Measurements from ENCODE around the gene LASP1NB.

LASP1NB gene

GRCh38 chr17:38912221-38912813 lies 13.1 kb upstream of the LASP1NB start:
- POLR2A ChIA-PET = no interaction called here
- no peak for TF ChIP-seq CTCF (IDR thresholded peaks at IDR 0.05; ENCODE audit: insufficient read depth, low read depth, low read length)
- Histone ChIP-seq H3K27me3 (ENCODE audit: control insufficient read depth, insufficient read depth, low read length) (no peaks in the 10 kb centered on the region), H3K36me3 (ENCODE audit: control insufficient read depth, insufficient read depth, low read length) (peaks cover 50% of the 10 kb centered on the region), H3K4me3 (ENCODE audit: low read depth, low read length) (no peak overlapping the region)
- CTCF ChIA-PET = interaction anchor here (1.1 kb wide), 1 partner anchor 37 kb away, joined by 3 read pairs; no protein-coding TSS in a partner anchor
- DNase-seq (ENCODE audit: low read depth) = no peak

GRCh38 chr17:38914741-38915638 lies 10.4 kb upstream of the LASP1NB start:
- Histone ChIP-seq H3K4me3 (ENCODE audit: low read depth, low read length) (no peak overlapping the region), H3K36me3 (ENCODE audit: control insufficient read depth, insufficient read depth, low read length) (peaks cover 64% of the 10 kb centered on the region), H3K27me3 (ENCODE audit: control insufficient read depth, insufficient read depth, low read length) (no peaks in the 10 kb centered on the region)
- POLR2A ChIA-PET = no interaction called here
- TF ChIP-seq CTCF (IDR thresholded peaks at IDR 0.05; ENCODE audit: insufficient read depth, low read depth, low read length) = no peak
- CTCF ChIA-PET = interaction anchor here (1.3 to 1.4 kb wide), 3 partner anchors 8 to 14 kb away, joined by 3 to 6 read pairs (median 4); partner anchors contain the start of gene LASP1NB
- DNase-seq (ENCODE audit: low read depth) = no peak

- Histone ChIP-seq H3K36me3 (ENCODE audit: control insufficient read depth, insufficient read depth, low read length) (peaks cover 69% of the 10 kb centered on the region), H3K4me3 (ENCODE audit: low read depth, low read length) (no peak overlapping the region), H3K27me3 (ENCODE audit: control insufficient read depth, insufficient read depth, low read length) (no peaks in the 10 kb centered on the region)
- DNase-seq (ENCODE audit: low read depth) = no peak
- no peak for TF ChIP-seq CTCF (IDR thresholded peaks at IDR 0.05; ENCODE audit: insufficient read depth, low read depth, low read length)
- ChIA-PET CTCF (interaction anchor here (1.3 to 1.4 kb wide), 3 partner anchors 8 to 14 kb away, joined by 3 to 6 read pairs (median 4); partner anchors contain the start of gene LASP1NB), POLR2A (no interaction called here)
Measured at GRCh38 chr17:38915639-38915995, 9.8 kb upstream of the LASP1NB start.

- ChIA-PET POLR2A (no interaction called here), CTCF (no interaction called here)
- no peak for TF ChIP-seq CTCF (IDR thresholded peaks at IDR 0.05; ENCODE audit: insufficient read depth, low read depth, low read length)
- Histone ChIP-seq H3K27me3 (ENCODE audit: control insufficient read depth, insufficient read depth, low read length) (no peaks in the 10 kb centered on the region), H3K36me3 (ENCODE audit: control insufficient read depth, insufficient read depth, low read length) (peaks cover 61% of the 10 kb centered on the region), H3K4me3 (ENCODE audit: low read depth, low read length) (no peak overlapping the region)
- no peak for DNase-seq (ENCODE audit: low read depth)
Measured at GRCh38 chr17:38916771-38917170, 8.6 kb upstream of the LASP1NB start.

GRCh38 chr17:38917259-38917658 lies 8.2 kb upstream of the LASP1NB start:
- Histone ChIP-seq H3K27me3 (ENCODE audit: control insufficient read depth, insufficient read depth, low read length) (no peaks in the 10 kb centered on the region), H3K36me3 (ENCODE audit: control insufficient read depth, insufficient read depth, low read length) (peaks cover 58% of the 10 kb centered on the region), H3K4me3 (ENCODE audit: low read depth, low read length) (no peak overlapping the region)
- ChIA-PET POLR2A (no interaction called here), CTCF (no interaction called here)
- no peak for DNase-seq (ENCODE audit: low read depth)
- TF ChIP-seq CTCF (IDR thresholded peaks at IDR 0.05; ENCODE audit: insufficient read depth, low read depth, low read length) = no peak; the same call in 1 of the 2 replicates
